ENCODE results near the gene KIF3A.

The KIF3A gene

GRCh38 chr5:132661231-132662003 lies 75.9 kb downstream of the KIF3A start:
- no peak for DNase-seq

- DNase-seq: no peak
Observed at GRCh38 chr5:132659598-132660493, 77.5 kb downstream of the KIF3A start.

- no peak for DNase-seq
Observed at GRCh38 chr5:132658381-132659302, 78.7 kb downstream of the KIF3A start.

- DNase-seq: no peak
Observed at GRCh38 chr5:132657676-132658380, 79.5 kb downstream of the KIF3A start, which contains the start of gene IL13. Gene IL13, plus strand, starts transcription at chr5:132658173. Its CDS starts 14 bp downstream, at chr5:132658187.

- no peak for DNase-seq
Observed at GRCh38 chr5:132656774-132657355, 80.5 kb downstream of the KIF3A start.

- peak; percentile 82 for DNase-seq
Observed at GRCh38 chr5:132655821-132656773, 81.2 kb downstream of the KIF3A start.

GRCh38 chr5:132653716-132654115 lies 83.6 kb downstream of the KIF3A start:
- DNase-seq: no peak

GRCh38 chr5:132651838-132652469 lies 85.4 kb downstream of the KIF3A start:
- no peak for DNase-seq

- DNase-seq: no peak
Observed at GRCh38 chr5:132648355-132648754, 89.0 kb downstream of the KIF3A start.

- no peak for DNase-seq
Observed at GRCh38 chr5:132647473-132647872, 89.9 kb downstream of the KIF3A start.

- no peak for DNase-seq
Observed at GRCh38 chr5:132646583-132647266, 90.6 kb downstream of the KIF3A start.

- DNase-seq: no peak
Observed at GRCh38 chr5:132644177-132644576, 93.2 kb downstream of the KIF3A start.

Measured in activated effector memory CD4-positive, alpha-beta T cell treated with anti-CD3 and anti-CD28 coated beads, Interleukin-2, amount 50 U/mL, for 16 hours (primary cell).